B cell (primary cell): ENCODE results near the gene DNAJC11. TPM values are rescaled to one million over a fixed set of nuclear protein-coding genes. Genes with fewer than 3 reads are reported as not detected.

ENCODE experiments used
- ATAC-seq: fragments of 200-7000 bp; cut with Tn5 transposase; one replicate; pipeline ENCODE4 v1.10.0; 2021; ENCODE audit warnings: low read depth, mild to moderate bottlenecking, moderate number of reproducible peaks, moderate library complexity
- CTCF ChIA-PET: fragments of 350-600 bp; sonication (Branson Sonifier 250); formaldehyde crosslinking; loops from one replicate; lab custom pipeline; 2021; ENCODE audit warnings: antibody characterized with exemption, inconsistent platforms; lab: Charles Lee
- POLR2A ChIA-PET: fragments of 350-600 bp; sonication (Branson Sonifier 250); formaldehyde crosslinking; loops from one replicate; lab custom pipeline; 2021; ENCODE audit warnings: antibody characterized with exemption; lab: Charles Lee
- DNase-seq: peaks from one replicate; pipeline ENCODE4 v3.0.0; 2013
- H2AFZ ChIP-seq: 2 replicates; pipeline ENCODE4 v1.6.1; 2012; ENCODE audit warnings: mild to moderate bottlenecking, low read depth, low read length; ENCODE audit not compliant: insufficient read depth, poor library complexity, severe bottlenecking
- H3K27ac ChIP-seq, 2 donors: 1 replicate in 1 of 2; 2 replicates in 1 of 2; pipeline ENCODE4 v1.5.1; 2012 to 2013; ENCODE audit warnings: low read length in 2 of 2, mild to moderate bottlenecking in 2 of 2, moderate library complexity in 1 of 2
- H3K27me3 ChIP-seq, 4 experiments: fragments of 200-600 bp in 1 of 4; sonication (generic) in 1 of 4; replicated peaks in 1 of 4; 1 replicate in 2 of 4; 2 replicates in 2 of 4; pipeline versions ENCODE4 v1.6.1 to v1.7.0; 2013 to 2016; ENCODE audit warnings: low read length in 3 of 4, mild to moderate bottlenecking in 2 of 4, mixed read lengths in 1 of 4, moderate library complexity in 1 of 4; ENCODE audit not compliant: insufficient read depth in 4 of 4, control insufficient read depth in 3 of 4; ENCODE audit errors: control extremely low read depth in 1 of 4
- H3K36me3 ChIP-seq, 2 experiments: replicated peaks in 1 of 2; 1 replicate in 1 of 2; 2 replicates in 1 of 2; pipeline versions ENCODE4 v1.6.1 to v1.7.1; 2013; ENCODE audit warnings: low read length in 1 of 2; ENCODE audit not compliant: insufficient read depth in 2 of 2, control insufficient read depth in 1 of 2; ENCODE audit errors: control extremely low read depth in 1 of 2, extremely low read depth in 1 of 2
- H3K4me1 ChIP-seq, 2 donors: fragments of 200-600 bp in 1 of 2; sonication (generic) in 1 of 2; 1 replicate in 1 of 2; 2 replicates in 1 of 2; pipeline versions ENCODE4 v1.5.1 to v1.6.1; 2013 to 2017; ENCODE audit warnings: low read length in 2 of 2; ENCODE audit not compliant: control insufficient read depth in 2 of 2, insufficient read depth in 2 of 2
- H3K4me2 ChIP-seq: replicated peaks from 2 replicates; pipeline ENCODE3; 2012; ENCODE audit warnings: mild to moderate bottlenecking, low read depth, low read length; ENCODE audit not compliant: poor library complexity, severe bottlenecking
- H3K4me3 ChIP-seq, 5 experiments: fragments of 200-600 bp in 1 of 5; sonication (generic) in 1 of 5; 1 replicate in 3 of 5; 2 replicates in 2 of 5; pipeline versions ENCODE4 v1.5.1 to v1.7.0; 2011 to 2016; ENCODE audit warnings: low read length in 4 of 5, mild to moderate bottlenecking in 4 of 5, low read depth in 2 of 5, control low read depth in 1 of 5, moderate library complexity in 1 of 5; ENCODE audit not compliant: insufficient read depth in 1 of 5; ENCODE audit errors: control extremely low read depth in 1 of 5, extremely low read depth in 1 of 5
- H3K79me2 ChIP-seq: fragments of 200-600 bp; sonication (generic); one replicate; pipeline ENCODE4 v1.6.0; 2016; ENCODE audit warnings: low read length; ENCODE audit not compliant: control insufficient read depth, insufficient read depth
- H3K9ac ChIP-seq: fragments of 200-600 bp; sonication (generic); 2 replicates; pipeline ENCODE4 v1.6.1; 2017; ENCODE audit warnings: mild to moderate bottlenecking, low read length, moderate library complexity
- H3K9me3 ChIP-seq, 3 donors: one replicate each; pipeline versions ENCODE4 v1.6.1 to v1.7.1; 2013; ENCODE audit warnings: low read length in 2 of 3; ENCODE audit not compliant: control insufficient read depth in 2 of 3, insufficient read depth in 1 of 3; ENCODE audit errors: control extremely low read depth in 1 of 3
- H4K20me1 ChIP-seq: 2 replicates; pipeline ENCODE4 v1.6.0; 2012; ENCODE audit warnings: mild to moderate bottlenecking, low read length; ENCODE audit not compliant: insufficient read depth, control insufficient read depth, poor library complexity, severe bottlenecking
- H3K27ac Mint-ChIP-seq: one replicate; pipeline ENCODE4 v1.8.0; 2021; ENCODE audit warnings: mixed read lengths
- H3K27me3 Mint-ChIP-seq: one replicate; pipeline ENCODE4 v1.8.0; 2021; ENCODE audit warnings: mixed read lengths
- H3K4me1 Mint-ChIP-seq: one replicate; pipeline ENCODE4 v1.8.0; 2021; ENCODE audit warnings: mixed read lengths
- H3K4me3 Mint-ChIP-seq: one replicate; pipeline ENCODE4 v1.8.0; 2021; ENCODE audit warnings: mixed read lengths
- H3K9me3 Mint-ChIP-seq: one replicate; pipeline ENCODE4 v1.8.0; 2022; ENCODE audit warnings: mixed read lengths; ENCODE audit not compliant: insufficient read depth
- CTCF ChIP-seq: fragments of 200-600 bp; IDR thresholded peaks from one replicate; pipeline ENCODE4 v1.8.0; 2022; ENCODE audit warnings: antibody characterized with exemption, mild to moderate bottlenecking
- EZH2 ChIP-seq: IDR thresholded peaks from 2 replicates; pipeline ENCODE4 v1.6.1; 2012; ENCODE audit warnings: borderline replicate concordance, low read depth, mild to moderate bottlenecking, moderate library complexity, low read length; ENCODE audit not compliant: insufficient read depth, poor library complexity, severe bottlenecking
- WGBS: methylation state at CpG from one replicate; pipeline ENCODE4 v1.1.5; 2013; ENCODE audit warnings: missing lambda C conversion rate; ENCODE audit not compliant: insufficient coverage; 5-methylcytosine and 5-hydroxymethylcytosine counted together
- intact Hi-C: fragments of 100-400 bp; cut with micrococcal nuclease; formaldehyde crosslinking; loops from one replicate; pipeline ENCODE4 v1.10.0; 2022
- polyA plus RNA-seq: library from polyadenylated mRNA; depleted of rRNA; stranded (reverse); fragments of >200 nt; gene quantifications from 2 replicates; pipeline ENCODE4 v1.2.3, GENCODE V29; 2012
- total RNA-seq, 2 donors: library from RNA; stranded (reverse); fragments of 120-200 nt in 1 of 2; gene quantifications; 1 replicate in 1 of 2; 2 replicates in 1 of 2; pipeline versions ENCODE4 v1.2.3 to v1.2.4, GENCODE V29; 2013 to 2022

The DNAJC11 gene
- total and polyA plus RNA-seq, 2 donors (not counting 1 experiment from before 2014, with no cell fraction given): 29.2 to 51.6 TPM

- CTCF ChIA-PET: interaction anchor here (0.7 kb wide), 1 partner anchor 18 kb away, joined by 3 read pairs; no protein-coding TSS in a partner anchor
- no peaks in the 10 kb centered on the region for H3K9me3 Mint-ChIP-seq
- H3K4me1 ChIP-seq: no peaks in the 10 kb centered on the region
- H2AFZ ChIP-seq: no peak overlapping the region
- H3K4me3 ChIP-seq: no peak overlapping the region
- TF ChIP-seq CTCF: no peak
- no peak for TF ChIP-seq EZH2
- no peaks in the 10 kb centered on the region for H3K27me3 Mint-ChIP-seq
- no peak overlapping the region for H3K27ac ChIP-seq
- POLR2A ChIA-PET: no interaction called here
- 96% methylated on average over 5 of the region's 7 CpGs for WGBS
- DNase-seq: no peak
- no peak overlapping the region for H3K27ac Mint-ChIP-seq
- H3K79me2 ChIP-seq: peaks cover 72% of the 10 kb centered on the region
- peaks cover 4% of the 10 kb centered on the region for H3K4me1 Mint-ChIP-seq
- H4K20me1 ChIP-seq: peaks cover 27% of the 10 kb centered on the region
- peaks cover 4 to 8% of the 10 kb centered on the region in 2 experiments for H3K36me3 ChIP-seq
- H3K4me3 Mint-ChIP-seq: no peak overlapping the region
- no peak for ATAC-seq
- no peaks in the 10 kb centered on the region for H3K9me3 ChIP-seq
- no peak overlapping the region for H3K9ac ChIP-seq
- H3K27me3 ChIP-seq: no peaks in the 10 kb centered on the region
- no peak overlapping the region for H3K4me2 ChIP-seq
- intact Hi-C loops: no loop called here
These were observed 11.4 kb downstream of the DNAJC11 start for GRCh38 chr1:6690186-6690585.

GRCh38 chr1:6688757-6689156, 12.9 kb downstream of the DNAJC11 start:
- CTCF ChIA-PET: no interaction called here
- H3K4me3 Mint-ChIP-seq: no peak overlapping the region

More at GRCh38 chr1:6688757-6689156, 12.9 kb downstream of the DNAJC11 start:
- H3K27me3 Mint-ChIP-seq: no peaks in the 10 kb centered on the region
- ATAC-seq (no peak), DNase-seq (no peak)
- Histone ChIP-seq H4K20me1 (peaks cover 19% of the 10 kb centered on the region), H3K27me3 (no peaks in the 10 kb centered on the region), H3K79me2 (peaks cover 69% of the 10 kb centered on the region), H3K4me2 (no peak overlapping the region), H3K4me3 (no peak overlapping the region), H3K9me3 (no peaks in the 10 kb centered on the region), H3K4me1 (no peaks in the 10 kb centered on the region), H3K27ac (no peak overlapping the region), H2AFZ (no peak overlapping the region), H3K9ac (no peak overlapping the region), H3K36me3 (peaks cover 4 to 8% of the 10 kb centered on the region in 2 experiments)
- no peak overlapping the region for H3K27ac Mint-ChIP-seq
- intact Hi-C loops: no loop called here
- no peak for TF ChIP-seq CTCF
- no peaks in the 10 kb centered on the region for H3K9me3 Mint-ChIP-seq
- peaks cover 4% of the 10 kb centered on the region for H3K4me1 Mint-ChIP-seq
- WGBS: 94% methylated on average over 2 of the region's 5 CpGs
- POLR2A ChIA-PET: no interaction called here
